LHCN-M2 (cell line): ENCODE measurements around the gene PGR. TPM values are rescaled to one million over a fixed set of nuclear protein-coding genes. Genes with fewer than 3 reads are reported as not detected.

Experiments
- DNase-seq: peaks from one replicate; pipeline ENCODE4 v3.0.0-alpha.2; 2012; ENCODE audit warnings: low read depth
- total RNA-seq: library from RNA; depleted of rRNA; stranded (reverse); fragments of >200 nt; gene quantifications from 2 replicates; pipeline ENCODE4 v1.2.3, GENCODE V29; 2014

The PGR gene
- total RNA-seq, 1 experiment from 2014 or later: not detected

GRCh38 chr11:101010899-101011298, 118.7 kb downstream of the PGR start:
- no peak for DNase-seq

DNA sequence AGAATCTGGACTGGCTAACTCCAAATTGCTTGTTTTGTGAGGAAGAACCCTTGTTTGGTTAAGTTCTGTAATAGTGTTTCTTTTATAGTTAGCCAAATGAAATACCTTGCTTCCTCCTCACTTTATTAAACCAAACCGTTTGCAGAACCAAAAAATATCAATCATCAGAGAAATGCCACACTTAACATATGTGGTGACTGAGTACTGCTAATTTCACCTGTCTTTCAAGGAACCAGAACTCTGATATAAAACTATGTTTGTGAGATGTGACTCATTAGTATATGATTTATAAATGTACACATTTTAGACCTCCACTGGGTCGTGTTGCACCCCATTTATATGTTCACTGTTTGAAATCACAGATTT, 119.9 kb downstream of the PGR start:
- DNase-seq: no peak

DNA sequence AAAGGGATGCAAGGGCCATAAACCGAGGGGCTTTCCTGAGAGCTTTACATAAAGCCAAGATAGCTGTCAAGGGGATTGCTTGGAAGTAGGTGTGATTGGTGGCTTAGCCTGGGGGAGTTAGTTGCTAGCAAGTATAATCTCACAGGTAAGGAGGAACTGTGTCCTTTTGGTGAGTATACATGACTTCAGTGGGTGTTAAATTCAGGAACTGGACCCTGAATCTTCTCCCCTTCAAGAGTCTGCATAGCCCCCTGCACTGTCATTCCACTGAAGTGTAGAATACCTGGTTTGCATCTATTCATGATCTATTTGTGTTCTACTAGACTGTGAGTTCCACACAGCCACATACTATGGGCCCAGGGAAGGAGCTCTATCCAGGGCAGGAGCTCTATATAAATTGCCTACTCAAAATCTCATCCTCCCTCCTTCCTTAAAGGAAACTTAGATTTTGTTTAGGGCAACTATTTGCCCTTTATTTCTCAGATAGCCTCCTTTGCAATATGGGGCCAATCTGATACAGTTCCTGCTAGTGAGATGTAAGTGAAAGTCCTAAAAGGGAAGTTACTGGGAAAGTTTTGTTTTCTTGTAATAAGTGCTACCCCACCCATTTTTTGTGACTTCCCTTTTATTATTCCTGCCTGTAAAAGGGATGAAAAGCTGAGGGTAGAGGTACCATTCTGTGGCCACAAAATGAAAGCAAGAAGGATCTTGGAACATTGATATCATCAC, 120.5 kb downstream of the PGR start:
- no peak for DNase-seq

GRCh38 chr11:101003468-101003867, 126.1 kb downstream of the PGR start:
- DNase-seq: no peak

GRCh38 chr11:100999756-101000155, 129.9 kb downstream of the PGR start:
- no peak for DNase-seq

DNA sequence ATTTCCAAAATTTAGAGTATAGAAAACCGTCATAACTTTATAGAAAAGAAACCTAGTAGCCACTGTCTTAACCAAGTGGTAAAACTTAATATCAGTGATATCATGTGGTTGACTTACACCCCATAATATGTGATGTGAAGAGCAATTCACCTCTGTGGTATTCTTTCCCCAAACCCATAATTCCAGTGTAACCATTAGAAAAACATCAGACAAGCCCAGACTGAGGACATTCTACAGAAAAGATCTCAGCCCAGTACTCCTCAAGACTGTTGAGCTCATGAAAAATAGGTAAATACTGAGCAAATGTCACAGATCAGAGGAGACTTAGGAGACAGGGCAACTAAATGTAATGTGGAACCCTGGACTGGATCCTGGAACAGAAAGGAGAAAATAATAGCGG, 134.6 kb downstream of the PGR start:
- no peak for DNase-seq

DNA sequence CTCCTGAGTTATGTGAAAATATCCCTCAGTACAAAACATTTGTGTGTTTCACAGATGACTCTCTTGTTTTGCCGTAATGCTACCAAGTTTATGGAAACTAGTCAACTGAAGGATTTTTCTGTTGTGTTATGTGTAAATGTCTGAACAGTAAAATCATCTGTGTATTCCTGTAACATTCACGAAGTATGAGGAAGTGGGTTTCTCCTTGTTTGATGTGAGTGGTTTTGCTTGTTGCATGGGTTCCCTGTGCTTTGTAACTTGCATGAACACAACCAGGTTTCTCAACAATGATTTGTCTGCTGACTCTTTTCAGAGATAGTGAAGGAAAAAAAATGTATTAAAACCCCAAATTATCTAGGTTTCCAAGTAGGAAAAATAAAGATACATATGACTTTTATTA, 138.1 kb downstream of the PGR start:
- no peak for DNase-seq

GRCh38 chr11:100990931-100991330, 138.7 kb downstream of the PGR start:
- DNase-seq: no peak

DNA sequence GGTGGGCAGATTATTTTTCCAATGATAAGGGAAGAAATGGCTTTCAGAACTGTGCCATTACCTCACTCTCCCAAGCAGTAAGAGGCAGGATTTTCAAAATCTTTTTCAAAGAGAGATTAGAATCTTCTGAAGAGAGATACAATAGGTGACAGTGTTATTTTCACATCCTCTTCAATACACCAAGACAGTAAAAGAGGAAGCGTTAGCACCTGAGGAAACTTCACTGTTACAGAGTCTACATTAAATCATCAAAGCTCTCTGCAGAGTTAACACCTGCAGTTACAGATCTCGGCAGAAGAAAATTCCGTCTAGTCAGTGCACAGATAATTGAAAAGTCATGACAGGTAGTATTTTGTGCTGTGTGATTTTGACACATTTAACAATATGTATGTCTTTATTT, 144.9 kb downstream of the PGR start:
- DNase-seq: no peak

DNA sequence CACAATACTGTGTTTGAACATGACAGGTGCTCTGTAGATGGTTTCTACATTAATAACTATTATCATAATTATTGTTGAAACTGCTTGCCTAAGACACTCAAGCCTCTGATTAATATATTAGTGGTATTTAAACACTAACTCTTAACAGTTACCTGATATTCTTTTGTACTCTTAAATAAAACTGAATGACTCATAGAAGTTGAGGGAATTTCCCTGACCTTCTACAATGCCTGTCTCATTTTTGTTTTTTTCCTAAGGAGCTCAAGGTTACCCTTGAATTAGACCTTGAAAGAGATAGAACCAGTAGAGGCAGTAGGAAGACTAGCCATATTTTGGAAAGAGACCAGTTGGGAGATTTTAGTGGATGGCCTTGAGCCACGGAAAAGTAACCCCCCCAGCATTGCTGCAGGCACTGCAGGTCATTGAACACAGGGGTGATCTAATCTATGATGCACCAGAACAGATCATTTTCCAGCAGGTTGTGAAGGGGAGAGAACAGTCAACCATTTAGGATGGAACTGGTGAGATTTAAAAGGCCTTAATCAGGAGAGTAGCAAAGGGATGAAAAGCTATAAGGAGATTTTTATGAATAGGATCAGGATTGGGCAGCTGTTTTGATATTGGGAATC, 148.3 kb downstream of the PGR start:
- DNase-seq: no peak

DNA sequence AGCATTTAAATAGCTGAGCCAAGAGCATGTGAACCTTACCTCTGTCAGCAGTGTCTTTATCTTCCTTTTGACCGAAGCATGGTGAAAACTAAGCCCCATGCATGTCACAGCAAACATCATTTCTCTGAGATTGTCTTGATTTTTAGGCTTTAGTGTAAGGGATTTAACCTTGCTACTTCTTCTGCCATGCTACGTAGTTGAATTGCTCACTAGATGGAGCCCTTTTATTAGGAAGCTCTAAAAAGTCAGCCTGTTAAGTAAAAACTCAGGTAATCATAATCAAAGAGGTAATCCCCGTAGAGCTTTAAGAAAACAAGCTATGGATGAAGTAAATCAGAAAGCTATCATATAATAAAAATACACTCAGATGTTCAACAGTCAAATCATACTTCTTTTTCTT, 149.5 kb downstream of the PGR start:
- peak; percentile 8 for DNase-seq
